Measurements from ENCODE around the gene CNGB1.

GRCh38 chr16:57920215-57920879 is 50.6 kb downstream of the CNGB1 start:
- no peak for TF ChIP-seq CTCF (conservative IDR thresholded peaks at IDR 0.05; ENCODE audit: low read depth, low read length)
- TF ChIP-seq EZH2 (IDR thresholded peaks at IDR 0.05; ENCODE audit: low read length, unreplicated experiment): no peak

All from PC-3 (cell line).